Stimulated activated CD8-positive, alpha-beta memory T cell treated with anti-CD3 and anti-CD28 coated beads, Interleukin-4, amount 100 ng/mL, for 48 hours (primary cell): ENCODE results near the gene ITPA.
A peak's percentile ranks its signal among the peaks of the same experiment; 100 is the strongest.
"Not testable (repeated sequence)": the region's sequence is repeated elsewhere in the genome, so short reads cannot be mapped to it uniquely, and the experiment has no call there.

Experiments
- DNase-seq: peaks from one replicate; pipeline ENCODE4 v3.0.0-alpha.2; 2020

Gene ITPA

DNA sequence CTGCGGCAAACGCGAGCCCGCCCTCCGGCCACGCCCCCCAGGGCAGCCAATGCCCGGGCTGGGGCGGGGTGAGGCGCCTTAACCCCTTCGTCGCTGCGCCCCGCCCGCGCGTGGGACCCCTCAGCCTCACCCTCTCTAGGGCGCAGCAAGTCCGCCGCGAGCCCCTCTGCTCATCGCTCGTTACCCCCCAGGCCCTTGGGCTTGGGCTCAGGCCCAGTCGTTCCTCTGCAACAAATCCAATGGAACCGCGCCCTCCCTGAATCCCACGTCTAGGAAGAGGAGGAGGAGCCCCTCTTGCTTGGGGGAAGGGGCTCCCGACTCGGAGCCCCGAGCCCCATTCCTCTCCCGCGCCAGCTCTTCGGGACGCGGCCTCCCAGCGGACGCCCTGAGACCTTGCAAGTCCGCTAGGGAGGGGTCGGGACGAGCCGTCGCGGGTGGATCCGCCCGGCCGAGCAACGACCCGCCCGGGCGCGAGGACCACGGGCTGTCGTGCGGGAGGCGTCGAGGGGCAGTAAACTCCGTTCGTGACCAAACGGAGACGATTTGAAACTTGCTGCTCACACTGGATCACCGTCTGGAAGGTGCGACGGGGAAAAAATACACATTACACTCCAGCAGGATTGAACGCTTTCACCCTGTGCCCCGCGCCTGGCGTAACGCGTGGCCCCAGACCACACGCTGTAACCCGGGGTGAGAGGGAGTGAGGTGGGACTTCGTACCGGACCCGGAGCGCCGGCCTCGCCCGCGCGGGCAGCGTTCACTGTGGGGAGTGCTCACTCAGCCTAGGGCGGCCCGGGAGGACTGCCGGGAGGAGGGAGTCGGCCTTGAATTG lies 35.5 kb upstream of the ITPA start:
- peak; percentile 95 for DNase-seq

DNA sequence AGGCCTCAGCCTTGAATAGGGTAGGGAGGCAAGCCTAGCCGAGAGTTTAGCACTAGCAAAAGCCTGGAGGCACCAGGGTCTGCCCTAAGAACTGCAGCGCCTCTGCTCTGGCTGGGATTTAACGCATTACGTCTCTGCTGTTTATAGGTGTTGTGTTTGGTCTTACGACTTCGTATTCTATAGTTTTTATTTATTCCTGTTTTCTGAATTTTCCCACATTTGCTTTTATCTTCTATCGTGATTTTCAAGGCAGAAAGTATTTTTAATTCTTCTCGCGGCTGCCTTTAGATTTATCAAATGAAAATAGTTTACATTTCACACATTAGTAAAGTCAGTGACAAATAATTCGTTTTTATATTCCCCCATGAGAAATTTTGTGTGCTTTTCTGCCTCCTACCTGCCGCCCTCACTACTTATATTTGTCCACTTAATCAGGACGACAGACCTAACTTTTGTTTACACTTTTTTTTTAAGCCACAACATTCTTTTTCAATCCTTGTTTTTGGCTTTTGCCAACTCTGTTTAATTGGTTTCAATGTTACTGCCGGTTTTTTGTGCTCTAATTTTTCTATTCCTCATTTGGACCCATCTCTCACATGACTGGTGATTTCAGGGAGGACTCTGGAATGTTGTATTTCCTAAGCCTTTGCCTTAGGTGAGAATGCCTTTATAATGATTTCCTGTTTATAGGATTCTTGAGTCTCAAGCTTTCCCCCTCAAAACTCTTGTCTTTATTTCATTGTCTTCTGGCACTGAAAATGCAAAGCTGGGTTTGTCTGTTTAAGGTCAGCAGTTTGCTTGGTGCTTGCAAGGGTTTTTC lies 34.6 kb upstream of the ITPA start:
- no peak for DNase-seq

DNA sequence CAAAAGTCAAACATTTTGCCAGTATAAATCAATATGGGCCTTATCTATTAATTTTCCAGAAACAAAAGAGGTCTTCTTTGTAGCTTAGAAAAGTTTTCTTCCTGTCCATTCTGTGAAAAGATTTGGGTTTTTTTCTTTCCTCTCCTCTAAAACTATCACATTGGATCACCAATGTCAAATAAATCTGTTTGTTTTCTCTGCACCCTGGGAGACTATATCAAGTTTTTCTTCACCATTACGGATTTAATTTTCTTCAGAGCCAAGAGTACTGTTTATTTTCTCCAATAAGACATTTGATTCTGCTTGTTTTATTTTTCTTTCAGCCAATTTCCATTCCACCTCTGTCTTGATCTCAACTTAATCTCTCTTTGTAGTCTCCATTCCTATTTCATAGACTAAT lies 34.0 kb upstream of the ITPA start:
- no peak for DNase-seq

DNA sequence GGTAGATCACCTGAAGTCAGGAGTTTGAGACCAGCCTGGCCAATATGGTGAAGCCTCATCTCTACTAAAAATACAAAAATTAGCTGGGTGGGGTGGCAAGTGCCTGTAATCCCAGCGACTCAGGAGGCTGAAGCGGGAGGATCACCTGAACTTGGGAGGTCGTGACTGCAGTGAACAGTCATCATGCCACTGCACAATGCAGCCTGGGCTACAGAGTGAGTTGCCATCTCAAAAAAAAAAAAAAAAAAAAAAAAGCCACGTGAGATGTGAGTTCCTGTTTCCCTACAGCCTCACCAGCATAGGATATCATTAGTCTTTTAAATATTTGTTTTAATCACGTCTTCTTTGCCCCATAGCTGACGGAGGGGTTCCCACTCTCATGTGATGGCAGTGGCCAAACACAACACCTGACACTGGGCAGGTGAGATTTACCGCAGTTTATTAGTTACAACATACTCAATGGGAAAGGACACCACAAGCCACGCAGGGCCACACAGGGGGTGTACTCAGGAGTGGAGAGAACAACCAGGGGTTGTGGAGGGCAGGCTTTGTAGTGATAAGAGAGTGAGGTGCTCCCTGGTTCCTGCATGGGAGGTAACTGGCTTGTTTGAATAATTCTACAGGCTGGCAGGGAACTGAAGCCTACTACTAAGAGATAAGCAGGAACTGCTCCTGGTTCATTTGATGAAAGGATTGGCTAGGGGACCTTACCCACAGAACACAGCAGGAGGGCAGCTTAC lies 31.4 kb upstream of the ITPA start:
- DNase-seq = no peak

DNA sequence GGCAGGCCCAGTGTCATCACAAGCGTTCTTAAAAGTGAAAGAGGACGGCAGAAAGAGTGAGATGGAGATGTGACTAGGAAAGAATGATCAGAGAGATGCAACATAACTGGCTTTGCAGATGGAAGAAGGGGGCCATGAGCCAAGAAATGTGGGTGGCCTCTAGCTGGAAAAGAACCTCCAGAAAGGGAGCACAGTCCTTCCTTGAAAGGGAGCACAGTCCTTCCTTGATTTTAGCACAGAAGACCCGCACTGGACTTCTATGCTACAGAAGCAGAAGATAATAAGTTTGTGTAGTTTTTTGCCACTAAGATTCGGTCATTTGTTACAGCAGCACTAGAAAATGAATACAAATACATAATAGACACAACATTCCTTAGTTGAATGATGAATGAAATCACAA lies 29.0 kb upstream of the ITPA start:
- no peak for DNase-seq

DNA sequence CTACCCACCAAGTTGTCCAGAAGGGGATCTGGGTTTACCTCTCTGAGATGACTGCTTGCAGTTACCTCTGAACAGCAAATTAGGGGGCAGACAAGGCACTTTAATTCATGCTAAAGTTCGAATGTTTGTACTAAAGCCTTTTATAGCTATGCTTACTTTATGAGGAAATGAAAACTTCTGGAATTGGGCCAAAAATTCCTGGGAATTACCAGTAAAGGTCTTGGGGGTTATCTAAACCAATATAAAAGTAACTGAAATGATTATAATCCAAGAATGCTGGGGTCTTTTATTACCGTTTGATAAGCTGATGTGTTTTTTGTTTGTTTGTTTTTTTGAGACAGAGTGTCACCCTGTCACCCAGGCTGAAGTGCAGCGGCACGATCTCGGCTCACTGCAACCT lies 28.0 kb upstream of the ITPA start:
- DNase-seq = no peak

DNA sequence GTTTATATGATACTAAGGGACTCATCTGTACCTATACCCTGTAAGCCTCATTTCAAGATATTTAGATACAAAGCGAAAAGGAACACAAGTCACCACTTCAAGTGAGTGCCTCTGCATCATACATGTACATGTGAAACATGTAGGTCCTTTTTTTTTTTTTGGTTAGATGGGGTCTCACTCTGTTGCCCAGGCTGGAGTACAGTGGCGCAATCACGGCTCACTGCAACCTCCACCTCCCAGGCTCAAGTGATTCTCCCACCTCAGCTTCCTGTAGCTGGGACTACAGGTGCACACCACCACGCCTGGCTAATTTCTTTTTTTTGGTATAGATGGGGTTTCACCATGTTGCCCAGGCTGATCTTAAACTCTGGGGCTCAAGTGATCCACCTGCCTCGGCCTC lies 26.9 kb upstream of the ITPA start:
- DNase-seq = not testable (repeated sequence)

DNA sequence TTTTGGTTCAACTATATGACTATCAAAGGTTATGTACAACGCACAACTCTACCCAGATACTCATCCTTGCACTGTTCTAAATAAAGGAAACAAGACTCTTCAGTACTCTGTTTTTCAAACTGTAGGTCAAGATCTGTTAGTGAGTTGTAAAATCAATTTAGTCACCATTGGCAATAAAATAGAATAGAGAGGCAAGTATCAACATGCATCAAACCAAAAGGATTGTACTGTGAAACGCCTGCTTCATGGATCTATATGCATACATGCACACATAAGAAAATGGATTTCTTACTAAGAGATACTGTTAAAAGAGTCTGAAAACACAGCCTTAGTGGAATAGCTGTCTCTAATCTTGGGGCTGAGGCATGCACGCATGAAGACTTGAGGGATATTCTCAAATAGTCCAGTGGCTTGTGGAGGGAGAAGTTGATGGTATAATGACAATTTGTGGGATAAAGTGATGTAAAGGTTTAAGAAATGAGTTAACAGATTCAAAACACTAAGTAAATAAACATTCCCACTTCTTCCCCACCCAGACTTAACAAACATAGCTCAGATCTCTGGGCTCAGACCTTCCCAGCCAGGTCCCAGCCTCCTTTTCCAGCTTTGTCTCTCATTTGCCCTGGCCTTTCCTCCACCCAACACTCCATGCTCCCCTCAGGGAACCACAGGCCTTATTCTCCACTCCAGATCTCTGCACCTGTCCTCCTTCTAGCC lies 25.2 kb upstream of the ITPA start:
- DNase-seq = no peak

DNA sequence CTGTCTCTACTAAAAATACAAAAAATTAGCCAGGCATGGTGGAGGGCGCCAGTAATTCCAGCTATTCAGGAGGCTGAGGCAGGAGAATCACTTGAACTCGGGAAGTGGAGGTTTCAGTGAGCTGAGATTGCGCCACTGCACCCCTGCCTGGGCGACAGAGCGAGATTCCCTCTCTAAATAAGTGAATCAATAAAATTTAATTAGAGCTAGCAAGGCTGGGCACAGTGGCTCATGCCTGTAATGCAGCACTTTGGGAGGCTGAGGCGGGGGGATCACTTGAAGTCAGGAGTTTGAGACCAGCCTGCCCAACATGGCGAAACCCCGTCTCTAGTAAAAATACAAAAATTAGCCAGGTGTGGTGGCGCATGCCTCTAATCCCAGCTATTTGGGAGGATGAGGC lies 21.4 kb upstream of the ITPA start:
- DNase-seq = not testable (repeated sequence)

DNA sequence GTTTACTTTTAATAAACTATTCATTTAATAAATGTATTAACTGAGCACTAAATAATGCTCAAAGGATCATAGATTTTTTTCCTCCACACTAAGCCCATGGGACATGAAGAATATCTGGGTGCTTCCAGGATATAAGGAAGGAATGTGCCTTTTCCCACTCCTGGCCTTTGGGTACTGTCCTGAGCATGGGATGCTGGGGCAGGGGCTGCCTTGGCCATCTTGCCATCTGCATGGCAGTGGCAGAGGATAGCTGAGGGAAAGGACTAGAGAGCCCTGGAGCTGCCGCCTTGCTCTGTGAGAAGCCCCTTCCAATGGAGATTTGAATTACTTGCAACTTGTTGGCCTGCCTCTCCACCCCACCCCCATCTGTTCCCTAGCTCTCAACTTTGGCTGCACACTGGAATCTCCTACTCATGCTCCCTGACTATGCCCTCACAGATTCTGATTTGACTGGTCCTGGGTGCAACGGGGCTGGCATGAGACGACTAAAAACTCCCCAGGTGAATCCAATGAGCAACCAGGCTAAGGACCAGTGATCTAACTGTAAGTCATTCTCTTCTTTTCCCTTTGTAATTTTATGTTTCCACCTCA lies 20.4 kb upstream of the ITPA start:
- no peak for DNase-seq

DNA sequence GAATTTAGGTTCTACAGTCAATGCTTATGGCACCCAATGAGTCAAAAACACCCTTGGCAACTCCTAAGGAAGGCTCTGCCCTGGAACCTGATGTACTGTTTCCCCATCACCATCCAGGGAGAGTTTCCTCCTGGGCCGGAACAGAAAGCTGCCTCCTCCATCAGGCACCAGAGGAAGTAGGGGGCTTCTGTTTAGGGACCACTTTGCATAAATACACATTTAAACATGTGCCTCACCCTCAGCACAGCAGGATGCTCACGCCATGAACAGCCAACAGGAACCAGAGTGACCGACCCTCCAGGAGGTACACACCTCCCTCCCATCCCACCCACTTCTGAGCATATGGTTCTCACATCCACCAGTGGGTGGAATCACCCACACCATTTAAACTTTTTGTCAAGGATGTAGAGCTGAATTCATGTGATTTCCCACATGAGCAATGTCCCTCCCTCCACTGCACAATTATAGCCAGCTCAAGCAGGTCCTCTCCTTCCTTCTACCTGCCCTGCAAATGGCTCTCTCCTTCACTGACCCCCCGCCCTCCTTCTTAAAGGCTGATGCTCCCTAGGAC lies 19.7 kb upstream of the ITPA start:
- no peak for DNase-seq

DNA sequence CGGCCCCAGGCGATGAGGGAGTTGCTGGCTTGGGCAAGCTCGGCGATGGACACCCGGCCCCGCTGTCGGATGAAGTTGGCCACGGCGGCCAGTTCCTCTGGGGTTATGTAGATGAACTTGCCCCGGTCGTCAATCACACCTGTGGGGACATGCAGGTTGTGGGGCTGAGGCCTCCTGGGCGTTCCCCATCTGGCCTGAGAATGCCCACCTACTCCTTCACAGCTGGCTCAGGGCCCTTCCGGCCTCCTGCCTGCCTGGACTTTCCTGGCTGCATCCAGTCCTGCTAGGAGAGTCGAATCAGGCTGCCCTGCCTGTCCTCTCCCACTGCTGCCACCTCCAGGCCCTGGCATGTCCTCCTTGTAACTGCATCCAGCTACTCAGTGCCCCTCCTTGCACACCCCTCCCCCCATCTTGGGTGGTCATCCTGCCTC lies 18.6 kb upstream of the ITPA start:
- no peak for DNase-seq

DNA sequence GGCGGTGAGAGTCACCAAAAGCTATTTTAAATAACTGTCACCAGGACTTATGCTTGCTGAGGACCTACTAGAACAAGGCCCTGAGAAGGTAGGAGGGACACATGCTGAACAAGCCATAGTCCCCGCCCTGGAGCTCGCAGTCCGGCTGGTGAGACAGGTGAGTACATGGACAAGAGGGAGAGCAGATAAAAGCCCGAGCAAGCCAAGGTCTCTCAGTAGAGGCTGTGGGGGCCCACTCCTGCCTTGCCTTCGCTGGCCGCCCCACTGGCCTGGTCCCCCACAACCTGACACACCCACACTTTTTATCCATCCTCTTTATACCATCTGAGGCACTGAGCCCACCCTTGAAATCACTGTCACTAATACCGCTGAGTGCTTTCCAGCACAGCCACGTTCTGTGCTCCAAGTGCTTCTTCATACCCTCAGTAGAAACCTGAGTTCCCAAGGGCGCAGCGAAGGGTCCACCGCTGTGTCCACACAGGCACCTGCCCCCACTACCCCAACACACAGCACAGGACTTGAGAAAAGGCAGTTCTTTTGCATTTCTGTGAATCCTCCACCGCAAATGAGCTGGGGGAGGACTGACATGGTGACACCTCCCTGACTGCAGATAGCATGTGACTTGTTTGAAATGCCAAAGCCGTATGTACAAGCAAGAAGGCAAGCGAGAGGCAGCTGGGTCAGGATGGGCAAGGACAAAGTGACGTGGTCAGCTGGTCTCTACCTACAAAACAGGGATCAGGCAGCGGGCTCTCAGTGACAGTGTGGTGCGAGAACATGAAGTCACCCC lies 16.9 kb upstream of the ITPA start:
- no peak for DNase-seq

DNA sequence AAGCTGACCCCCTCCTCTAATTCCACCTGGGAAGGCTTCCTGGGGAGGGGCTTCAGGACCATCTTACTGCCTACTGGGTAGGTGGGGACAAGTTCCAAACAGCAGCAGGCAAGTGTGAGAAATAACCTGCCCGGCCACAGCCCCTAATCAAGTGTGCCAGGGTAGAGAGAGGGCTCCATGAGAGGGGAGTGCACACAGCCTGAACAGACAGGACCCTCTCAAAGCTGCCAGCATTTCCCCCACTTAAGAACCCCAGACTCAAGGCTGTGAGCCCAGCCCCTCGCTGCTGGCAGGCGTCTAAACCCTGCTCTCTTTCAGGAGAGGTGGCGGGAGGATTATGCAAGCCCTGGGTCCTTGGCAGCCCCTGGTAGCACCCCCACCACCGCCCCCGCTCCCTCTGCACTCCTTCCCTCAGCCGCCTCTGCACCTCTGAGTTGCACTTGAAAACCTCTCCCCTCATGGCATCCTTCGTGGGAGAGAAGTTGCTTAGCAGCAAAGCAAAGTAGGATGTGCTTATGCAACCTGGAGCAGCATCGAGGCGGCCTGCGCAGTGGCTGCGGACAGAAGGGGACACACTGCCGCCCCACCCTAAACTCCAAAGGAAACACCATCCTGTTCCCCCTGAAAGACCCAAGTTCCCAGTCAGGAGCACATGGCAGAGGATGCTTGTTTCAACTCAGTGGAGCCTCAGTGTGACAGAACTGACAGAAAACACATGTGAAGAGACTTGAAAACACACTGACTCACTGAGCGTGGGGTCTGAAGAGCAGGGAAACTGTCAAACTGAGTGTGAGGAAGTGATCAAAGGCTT lies 15.3 kb upstream of the ITPA start:
- no peak for DNase-seq

DNA sequence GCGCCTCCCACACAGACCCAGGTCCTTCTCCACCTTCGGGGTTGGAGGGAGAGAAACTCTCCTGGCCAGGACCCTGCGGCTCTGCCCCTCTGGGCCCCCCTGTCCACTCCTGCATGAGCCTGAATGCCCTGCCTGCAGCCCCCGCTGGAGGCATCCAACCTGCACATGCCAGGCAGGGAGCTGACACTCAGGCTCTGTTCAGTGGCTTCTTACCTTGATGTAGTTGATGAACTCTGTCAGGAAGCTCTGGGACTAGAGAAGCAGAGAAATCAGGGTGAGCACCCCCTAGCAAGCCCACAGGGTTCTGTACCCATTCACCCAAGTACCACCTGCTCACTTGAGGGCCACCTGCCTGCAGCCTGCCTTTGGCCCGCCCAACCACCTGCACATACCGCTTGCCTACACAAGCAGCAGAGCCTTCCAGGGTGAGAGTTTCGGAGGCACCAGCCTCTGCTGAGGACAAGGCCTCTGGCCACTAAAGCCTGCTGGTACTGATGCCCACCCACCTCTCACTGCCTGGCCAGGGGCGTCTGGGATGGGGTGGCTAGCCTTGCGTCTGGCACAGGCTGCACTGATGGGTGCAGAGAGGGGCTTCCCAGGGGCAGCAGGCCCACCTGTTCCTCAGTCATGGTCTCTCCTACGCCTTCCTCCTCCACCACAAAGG lies 14.5 kb upstream of the ITPA start:
- DNase-seq = no peak

DNA sequence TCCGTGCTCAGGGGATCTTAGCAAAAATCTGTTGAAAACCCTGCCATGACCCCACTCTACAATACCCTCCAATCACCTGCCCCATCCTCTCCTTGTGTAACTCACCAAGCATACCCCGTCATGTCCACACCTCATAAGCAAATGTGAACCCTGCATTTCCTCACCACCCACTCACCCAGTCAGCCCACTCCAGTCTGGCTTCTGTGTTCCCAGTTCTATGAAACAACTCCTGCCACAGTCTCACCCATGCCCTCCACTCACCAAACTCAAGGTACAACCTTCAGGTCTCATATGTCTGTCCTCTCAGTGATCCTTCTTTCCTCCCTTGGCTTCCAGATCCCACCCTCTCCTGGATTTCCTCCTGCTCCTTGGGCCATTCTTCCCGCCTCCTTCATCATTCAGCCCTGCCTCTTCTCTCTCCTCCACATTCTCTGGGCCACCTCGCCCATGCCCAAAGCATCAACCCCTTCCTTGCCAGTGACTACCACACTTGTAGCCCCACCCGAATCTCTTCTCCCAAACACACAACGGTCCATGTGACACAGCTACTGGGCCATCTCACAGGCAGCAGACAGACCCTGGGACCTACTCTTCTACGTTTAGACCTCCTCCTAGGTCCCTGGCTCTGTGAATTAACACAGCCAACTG lies 13.6 kb upstream of the ITPA start:
- no peak for DNase-seq

DNA sequence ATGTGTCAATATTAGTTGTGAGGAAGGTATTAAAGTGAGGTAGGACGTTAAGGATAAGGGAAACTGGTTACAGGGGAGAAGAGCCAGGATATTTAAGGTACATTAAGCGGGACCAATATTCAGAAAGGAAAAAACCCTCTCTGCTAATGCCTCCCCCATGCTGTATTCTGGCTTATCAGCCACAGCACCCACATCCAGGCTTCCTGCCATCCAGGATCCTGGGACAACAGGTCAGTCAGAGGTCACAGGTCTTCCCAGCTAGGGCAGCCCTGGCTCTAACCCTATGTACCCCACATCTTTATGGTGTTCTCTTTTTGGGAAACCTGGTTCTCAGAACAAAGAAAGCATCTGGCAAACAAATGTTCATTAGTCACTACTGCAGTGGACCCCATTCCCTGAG lies 10.1 kb upstream of the ITPA start:
- DNase-seq = no peak

DNA sequence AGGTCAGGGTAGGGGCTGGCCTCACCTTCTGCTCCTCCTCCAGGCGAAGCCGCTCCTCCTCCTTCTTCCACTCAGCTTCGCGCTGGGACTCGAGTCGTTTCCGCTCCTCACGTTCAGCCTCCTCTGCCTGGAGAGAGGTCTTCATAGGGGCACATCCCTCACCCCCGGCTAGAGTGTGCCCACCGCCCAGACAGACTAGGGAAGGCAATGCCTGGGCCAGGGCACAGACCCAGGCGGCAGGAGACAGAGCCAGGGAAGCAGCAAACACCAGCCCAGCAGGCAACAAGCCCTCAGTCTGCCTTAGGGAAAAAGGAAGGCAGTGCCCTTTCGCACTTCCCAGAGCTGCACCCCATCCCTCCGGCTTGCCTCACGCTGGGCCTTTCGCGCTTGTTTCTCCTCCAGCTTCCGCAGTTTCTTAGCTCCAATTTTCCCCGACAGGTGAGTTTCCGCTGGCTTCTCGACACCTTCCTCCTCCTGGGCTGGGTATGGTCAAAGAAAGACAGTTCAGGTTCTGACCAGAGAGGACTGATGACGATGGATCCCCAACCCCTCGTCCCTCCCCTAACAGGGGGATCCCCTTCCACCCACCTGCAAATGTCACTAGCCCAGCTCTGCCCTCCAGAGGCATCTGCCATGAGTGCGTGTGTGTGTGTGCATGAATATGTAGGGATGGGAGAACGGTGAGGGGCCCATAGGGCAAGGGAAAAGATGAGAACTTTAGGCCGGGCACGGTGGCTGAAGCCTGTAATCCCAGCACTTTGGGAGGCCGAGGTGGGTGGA lies 9.1 kb upstream of the ITPA start:
- no peak for DNase-seq

DNA sequence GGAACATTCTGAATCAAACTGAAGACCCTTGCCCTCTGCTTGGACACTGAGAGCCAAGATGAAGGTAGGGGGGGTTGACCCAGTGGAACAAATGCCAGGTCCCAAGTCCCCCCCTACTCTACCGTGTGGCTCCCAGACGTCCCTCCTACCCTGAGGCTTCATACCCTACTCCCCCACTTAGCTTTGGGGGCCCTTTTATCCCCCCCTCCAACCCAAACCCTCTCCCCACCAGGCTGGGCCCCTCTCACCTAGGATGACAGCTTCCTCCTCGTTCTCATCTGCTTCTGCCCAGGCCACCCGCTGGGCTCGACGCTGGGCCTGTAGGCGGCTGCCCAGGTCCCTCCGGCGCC lies 6.4 kb upstream of the ITPA start:
- DNase-seq = no peak
